Cerebellar nuclear complex (tissue), 1 donor: Measurements from ENCODE around the gene COPS2.
"Not testable (repeated sequence)": the region's sequence is repeated elsewhere in the genome, so short reads cannot be mapped to it uniquely, and the experiment has no call there.

Experiments
- DNase-seq, 2 experiments: peaks; one replicate each; lab custom pipeline; 2025; lab: John Stamatoyannopoulos, UW

The COPS2 gene

GRCh38 chr15:49103002-49103401 is 52.4 kb downstream of the COPS2 start:
- no peak for DNase-seq

DNA sequence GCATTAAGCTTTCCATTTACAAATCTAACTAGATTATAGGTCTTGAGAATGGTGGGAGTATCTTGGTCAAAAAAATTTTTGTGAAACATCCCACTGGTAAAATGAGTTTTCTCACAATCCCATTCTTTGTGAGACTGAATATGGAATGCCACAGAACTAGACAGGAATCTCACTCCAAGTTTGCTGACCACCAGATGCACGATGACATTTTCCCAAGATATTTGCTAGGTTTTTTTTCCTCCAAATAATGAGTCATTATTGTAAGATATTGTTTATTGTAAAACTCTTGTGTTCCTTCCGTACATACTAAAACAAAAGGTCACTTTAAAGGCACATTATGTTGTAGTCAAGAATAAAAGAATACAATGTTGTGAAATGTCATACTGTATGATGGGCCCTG is 53.9 kb downstream of the COPS2 start:
- DNase-seq: no peak

- no peak for DNase-seq
Measured at GRCh38 chr15:49096090-49096750, 59.2 kb downstream of the COPS2 start.

DNA sequence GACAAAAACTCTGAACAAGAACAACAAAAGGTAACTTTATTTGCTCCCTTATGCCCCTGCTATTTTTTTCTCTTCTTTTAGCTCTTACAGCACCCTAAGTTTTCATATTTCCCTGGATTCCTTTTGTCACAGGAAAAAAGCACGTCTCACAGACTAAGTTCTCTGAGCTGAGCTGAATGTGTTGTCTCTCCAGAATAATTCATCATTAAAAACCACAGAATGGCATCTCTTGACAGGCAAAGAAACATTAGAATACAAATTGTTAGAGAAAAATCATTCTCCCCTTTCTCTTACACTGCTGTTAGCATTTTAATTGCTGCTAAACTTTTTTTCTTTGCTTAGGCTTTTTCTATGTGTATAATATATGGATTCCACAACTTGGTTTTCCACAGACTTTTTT is 60.5 kb downstream of the COPS2 start:
- DNase-seq: no peak

GRCh38 chr15:49093252-49094105 is 61.9 kb downstream of the COPS2 start:
- DNase-seq: no peak

GRCh38 chr15:49088996-49089395 is 66.4 kb downstream of the COPS2 start:
- no peak for DNase-seq

GRCh38 chr15:49085696-49086459 is 69.5 kb downstream of the COPS2 start:
- DNase-seq: no peak

DNA sequence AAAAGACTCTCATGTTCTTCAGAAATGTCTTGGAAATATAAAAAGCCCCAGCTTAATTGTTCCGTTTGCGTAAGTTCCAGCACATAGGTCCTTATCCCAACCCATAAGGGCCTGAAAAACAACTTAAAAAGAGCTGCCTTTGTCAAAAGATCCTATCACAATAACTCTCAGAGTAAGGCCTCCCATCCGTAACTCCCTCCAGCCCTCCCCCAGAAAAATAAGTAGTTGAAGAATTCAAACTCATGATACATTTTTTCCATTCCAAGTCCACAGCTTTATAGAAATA is 71.2 kb downstream of the COPS2 start:
- DNase-seq: no peak

DNA sequence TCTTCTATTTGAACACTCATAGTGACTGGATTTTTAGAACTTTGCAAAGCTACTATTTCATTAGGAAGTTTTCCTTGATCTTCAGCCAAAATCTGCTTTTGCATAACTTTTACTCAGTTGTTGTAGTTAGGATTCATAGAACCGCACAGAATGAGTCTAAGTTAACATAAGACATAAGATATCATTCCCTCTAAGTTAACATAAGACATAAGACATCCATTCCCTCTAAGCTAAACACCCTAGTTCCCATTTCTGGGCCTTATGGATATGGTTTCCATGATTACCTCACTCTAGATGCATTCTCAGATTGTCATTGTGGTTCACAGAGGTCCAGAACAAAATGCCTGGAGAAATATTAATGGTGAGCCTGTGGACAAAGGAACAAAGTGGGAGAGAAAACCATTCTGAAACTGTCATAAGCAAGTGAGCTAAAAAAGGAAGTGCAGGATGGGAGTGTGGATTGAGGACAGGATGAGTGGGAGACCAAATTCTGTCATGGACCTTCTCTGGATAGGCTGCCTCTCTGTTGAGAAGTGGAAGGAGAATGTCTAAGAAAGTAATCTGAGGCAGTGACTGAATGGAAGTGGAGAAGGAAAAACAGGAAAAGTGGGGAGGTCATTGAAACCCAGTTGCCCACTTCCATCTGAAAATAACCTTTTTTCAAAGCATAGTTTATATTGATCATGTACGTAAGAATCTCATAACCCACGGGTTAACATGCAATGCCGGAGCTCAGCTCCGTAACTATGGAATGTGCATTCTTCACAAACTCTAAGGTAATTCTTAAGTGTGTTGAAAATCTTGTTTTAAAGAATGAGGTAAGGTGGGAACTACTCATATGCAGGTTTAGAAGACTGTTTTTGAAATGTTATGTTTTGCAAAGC is 71.8 kb downstream of the COPS2 start:
- no peak for DNase-seq

DNA sequence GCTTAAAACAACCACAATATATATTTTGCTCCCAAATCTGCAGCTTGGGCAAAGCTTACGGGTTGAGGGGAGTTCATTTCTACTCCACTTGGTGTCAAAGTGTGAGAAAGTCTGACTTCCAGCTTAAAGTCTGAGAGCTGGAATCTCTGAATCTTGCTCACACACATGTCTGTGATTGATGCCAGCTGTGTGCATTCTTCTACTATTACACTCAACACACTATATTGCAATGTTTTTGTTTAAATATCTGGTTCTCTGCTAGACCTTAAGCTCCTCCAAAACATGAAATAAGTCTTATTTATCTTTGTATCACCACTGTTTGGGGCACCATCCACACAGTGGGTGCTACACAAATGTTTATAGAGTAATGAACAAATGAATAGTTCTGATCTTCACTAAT is 72.4 kb downstream of the COPS2 start:
- no peak for DNase-seq

GRCh38 chr15:49079340-49080039 is 75.9 kb downstream of the COPS2 start:
- DNase-seq: no peak

DNA sequence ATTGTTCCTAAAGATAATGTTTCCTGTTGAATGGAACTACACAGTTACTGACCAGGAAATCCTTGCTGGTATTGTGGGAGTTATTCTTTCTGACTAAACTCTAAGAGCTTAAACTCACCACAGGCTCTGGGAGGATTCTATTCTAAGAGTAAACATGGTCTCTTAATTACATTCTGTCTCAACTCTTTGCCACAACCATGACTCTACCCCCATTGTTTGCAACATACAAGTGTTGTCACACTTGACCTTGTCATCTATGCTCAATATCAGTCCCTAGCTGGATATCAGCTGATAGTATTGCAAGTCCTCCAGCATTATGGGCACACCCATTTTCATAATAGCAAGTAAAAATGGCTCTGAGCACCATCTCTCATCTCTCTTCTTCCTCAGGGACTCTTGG is 79.5 kb downstream of the COPS2 start:
- no peak for DNase-seq

DNA sequence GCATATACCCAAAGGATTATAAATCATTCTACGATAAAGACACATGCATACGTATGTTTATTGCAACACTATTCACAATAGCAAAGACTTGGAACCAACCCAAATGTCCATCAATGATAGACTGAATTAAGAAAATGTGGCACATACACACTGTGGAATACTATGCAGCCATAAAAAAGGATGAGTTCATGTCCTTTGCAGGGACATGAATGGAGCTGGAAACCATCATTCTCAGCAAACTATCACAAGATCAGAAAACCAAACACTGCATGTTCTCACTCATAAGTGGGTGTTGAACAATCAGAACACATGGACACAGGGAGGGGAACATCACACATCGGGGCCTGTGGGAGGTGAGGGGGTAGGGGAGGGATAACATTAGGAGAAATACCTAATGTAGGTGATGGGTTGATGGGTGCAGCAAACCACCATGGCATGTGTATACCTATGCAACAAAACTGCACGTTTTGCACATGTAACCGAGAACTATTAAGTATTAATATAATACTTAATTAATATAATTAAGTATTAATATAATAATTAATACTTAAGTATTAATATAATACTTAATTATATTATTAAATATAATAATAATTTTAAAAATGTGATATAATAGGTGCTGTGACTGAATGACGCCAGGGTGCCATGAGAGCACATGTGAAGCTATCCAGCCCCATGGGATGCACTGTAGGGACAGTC is 80.7 kb downstream of the COPS2 start:
- DNase-seq: not testable (repeated sequence)
